IMR-90 (cell line): ENCODE results near the gene CCDC61.

Experiments
- BHLHE40 ChIP-seq: fragments of 150-350 bp; IDR thresholded peaks from 2 replicates; pipeline ENCODE4 v1.6.1; 2016; ENCODE audit warnings: mild to moderate bottlenecking, low read depth, low read length
- CEBPB ChIP-seq: IDR thresholded peaks from 2 replicates; pipeline ENCODE4 v1.6.1; 2012; ENCODE audit warnings: low read depth, low read length, improper control_type of control experiment
- FOS ChIP-seq: fragments of 150-350 bp; IDR thresholded peaks from 2 replicates; pipeline ENCODE4 v1.6.1; 2016; ENCODE audit warnings: low read depth, low read length
- MAZ ChIP-seq: IDR thresholded peaks from 2 replicates; pipeline ENCODE4 v1.6.1; 2012; ENCODE audit warnings: low read depth, mild to moderate bottlenecking, low read length, improper control_type of control experiment, moderate library complexity, borderline replicate concordance
- MXI1 ChIP-seq: IDR thresholded peaks from 2 replicates; pipeline ENCODE4 v1.6.1; 2012; ENCODE audit warnings: low read depth, mild to moderate bottlenecking, low read length, moderate library complexity, borderline replicate concordance
- NFE2L2 ChIP-seq: fragments of 150-350 bp; IDR thresholded peaks from 2 replicates; pipeline ENCODE4 v1.6.1; 2016; ENCODE audit warnings: low read depth, mild to moderate bottlenecking, low read length
- POLR2A ChIP-seq: IDR thresholded peaks from 2 replicates; pipeline ENCODE4 v1.6.1; 2012; ENCODE audit warnings: mild to moderate bottlenecking, low read depth, low read length
- RAD21 ChIP-seq: IDR thresholded peaks from 2 replicates; pipeline ENCODE4 v1.6.1; 2012; ENCODE audit warnings: low read length, improper control_type of control experiment
- RCOR1 ChIP-seq: IDR thresholded peaks from 2 replicates; pipeline ENCODE4 v1.6.1; 2012; ENCODE audit warnings: mild to moderate bottlenecking, low read length, improper control_type of control experiment; ENCODE audit not compliant: insufficient replicate concordance
- RFX5 ChIP-seq: IDR thresholded peaks from 2 replicates; pipeline ENCODE4 v1.8.0; 2012; ENCODE audit warnings: low read depth, mild to moderate bottlenecking, low read length, moderate library complexity
- SMC3 ChIP-seq: fragments of 150-350 bp; IDR thresholded peaks from 2 replicates; pipeline ENCODE4 v1.6.1; 2016; ENCODE audit warnings: low read depth, mild to moderate bottlenecking, antibody characterized with exemption, low read length, moderate library complexity
- TF ChIP-seq, protein P1 (sequence below): conservative IDR thresholded peaks from 2 replicates; pipeline ENCODE4 v1.5.1; 2012; ENCODE audit warnings: mild to moderate bottlenecking, low read depth, low read length, improper control_type of control experiment

DNA sequence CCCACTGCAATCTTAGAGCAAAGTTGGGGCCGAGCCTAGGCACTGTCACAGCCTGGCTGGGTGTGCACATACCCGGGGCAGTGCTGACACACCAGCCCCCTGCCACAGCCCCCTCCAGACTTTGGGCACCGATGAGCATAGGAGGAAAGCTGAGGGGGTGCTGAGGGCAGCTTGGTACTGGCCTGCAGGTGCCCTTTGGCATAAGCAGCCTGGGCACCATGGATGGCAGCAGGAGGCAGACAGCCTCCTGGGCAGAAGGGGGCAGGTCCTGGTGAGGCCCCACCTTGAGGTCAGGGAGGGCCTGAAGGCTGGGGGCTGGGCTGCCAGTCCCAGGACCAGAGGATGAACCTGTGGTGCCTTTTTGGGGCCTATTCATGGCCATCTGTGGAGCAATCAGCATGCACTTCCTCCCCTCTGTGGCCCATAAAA is 37.3 kb downstream of the CCDC61 start:
- no peak for TF ChIP-seq POLR2A
- TF ChIP-seq SMC3: no peak
- TF ChIP-seq, protein P1, sequence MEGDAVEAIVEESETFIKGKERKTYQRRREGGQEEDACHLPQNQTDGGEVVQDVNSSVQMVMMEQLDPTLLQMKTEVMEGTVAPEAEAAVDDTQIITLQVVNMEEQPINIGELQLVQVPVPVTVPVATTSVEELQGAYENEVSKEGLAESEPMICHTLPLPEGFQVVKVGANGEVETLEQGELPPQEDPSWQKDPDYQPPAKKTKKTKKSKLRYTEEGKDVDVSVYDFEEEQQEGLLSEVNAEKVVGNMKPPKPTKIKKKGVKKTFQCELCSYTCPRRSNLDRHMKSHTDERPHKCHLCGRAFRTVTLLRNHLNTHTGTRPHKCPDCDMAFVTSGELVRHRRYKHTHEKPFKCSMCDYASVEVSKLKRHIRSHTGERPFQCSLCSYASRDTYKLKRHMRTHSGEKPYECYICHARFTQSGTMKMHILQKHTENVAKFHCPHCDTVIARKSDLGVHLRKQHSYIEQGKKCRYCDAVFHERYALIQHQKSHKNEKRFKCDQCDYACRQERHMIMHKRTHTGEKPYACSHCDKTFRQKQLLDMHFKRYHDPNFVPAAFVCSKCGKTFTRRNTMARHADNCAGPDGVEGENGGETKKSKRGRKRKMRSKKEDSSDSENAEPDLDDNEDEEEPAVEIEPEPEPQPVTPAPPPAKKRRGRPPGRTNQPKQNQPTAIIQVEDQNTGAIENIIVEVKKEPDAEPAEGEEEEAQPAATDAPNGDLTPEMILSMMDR: no peak
- TF ChIP-seq MAZ: no peak
- no peak for TF ChIP-seq RFX5
- no peak for TF ChIP-seq RCOR1
- TF ChIP-seq CEBPB: no peak
- TF ChIP-seq RAD21: no peak
- TF ChIP-seq BHLHE40: no peak
- TF ChIP-seq NFE2L2: no peak
- TF ChIP-seq MXI1: no peak
- TF ChIP-seq FOS: no peak
